ENCODE data around the gene TRMT1.

Gene TRMT1

DNA sequence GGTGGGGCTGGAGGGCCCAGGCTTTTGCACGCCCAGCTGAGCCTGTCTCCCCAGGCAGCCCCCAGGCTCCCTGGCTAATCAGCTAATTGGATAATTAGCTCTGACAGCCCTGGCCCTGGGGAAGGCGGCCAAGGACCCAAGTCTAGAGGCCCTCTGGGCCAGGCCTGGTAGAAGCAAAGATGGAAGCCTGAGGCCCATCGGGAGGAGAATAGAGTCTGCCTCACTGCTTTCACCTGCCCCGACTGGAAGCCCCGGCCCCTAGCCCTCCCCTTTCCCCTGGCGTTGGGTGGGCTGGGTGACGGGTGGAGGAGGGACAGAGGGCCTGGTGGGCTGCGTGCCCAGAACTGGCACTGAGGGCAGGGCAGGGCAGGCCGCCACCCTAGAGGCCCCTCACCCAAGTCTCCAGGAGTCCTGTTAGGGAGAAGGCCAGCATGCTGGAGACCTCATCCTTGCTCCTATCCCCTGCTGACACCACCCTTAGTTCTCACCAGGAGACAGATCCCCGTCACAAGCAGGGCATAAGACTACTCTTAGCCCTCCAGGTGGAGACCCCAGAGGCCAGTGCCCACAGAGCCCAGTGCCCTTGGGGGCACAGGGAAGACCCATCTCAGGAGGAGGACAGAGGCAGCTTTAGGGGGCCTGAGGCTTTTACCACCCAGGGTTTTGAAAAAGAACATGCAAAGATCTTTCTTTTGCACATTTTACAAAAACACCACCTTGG lies 25.9 kb downstream of the TRMT1 start:
- no peak for DNase-seq (ENCODE audit: low spot score)

DNA sequence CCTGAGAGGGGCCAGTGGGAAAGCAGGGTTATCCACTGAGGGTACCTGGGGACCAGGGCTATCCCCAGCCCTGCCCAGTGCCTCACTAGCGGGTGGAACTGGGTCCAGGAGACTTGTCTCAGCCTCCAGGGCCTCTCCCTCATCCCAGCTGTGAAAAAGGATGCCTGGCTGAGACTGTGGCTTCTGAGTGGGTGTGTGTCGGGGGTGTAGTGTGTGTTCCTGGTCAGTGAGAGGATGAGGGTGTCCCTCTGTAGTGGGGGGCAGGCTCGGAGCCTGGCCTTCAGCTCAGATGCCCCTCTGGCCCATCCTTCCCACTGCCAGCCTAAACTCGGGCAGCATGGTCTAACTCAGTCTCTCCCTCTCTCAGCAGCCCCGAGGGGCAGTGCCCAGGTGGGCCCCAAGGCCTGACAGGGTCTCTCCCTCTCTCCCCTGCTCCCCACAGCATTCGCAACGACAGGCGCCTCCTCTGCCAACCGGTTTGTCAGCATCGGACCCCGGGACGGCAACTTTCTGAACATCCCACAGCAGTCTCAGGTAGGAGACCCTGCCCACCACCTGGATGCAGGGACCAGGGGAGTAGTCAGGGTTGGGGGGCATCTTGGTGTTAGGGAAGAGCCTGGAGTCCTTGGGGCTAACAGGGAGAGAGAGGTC lies 26.6 kb downstream of the TRMT1 start:
- DNase-seq (ENCODE audit: low spot score), result no peak

DNA sequence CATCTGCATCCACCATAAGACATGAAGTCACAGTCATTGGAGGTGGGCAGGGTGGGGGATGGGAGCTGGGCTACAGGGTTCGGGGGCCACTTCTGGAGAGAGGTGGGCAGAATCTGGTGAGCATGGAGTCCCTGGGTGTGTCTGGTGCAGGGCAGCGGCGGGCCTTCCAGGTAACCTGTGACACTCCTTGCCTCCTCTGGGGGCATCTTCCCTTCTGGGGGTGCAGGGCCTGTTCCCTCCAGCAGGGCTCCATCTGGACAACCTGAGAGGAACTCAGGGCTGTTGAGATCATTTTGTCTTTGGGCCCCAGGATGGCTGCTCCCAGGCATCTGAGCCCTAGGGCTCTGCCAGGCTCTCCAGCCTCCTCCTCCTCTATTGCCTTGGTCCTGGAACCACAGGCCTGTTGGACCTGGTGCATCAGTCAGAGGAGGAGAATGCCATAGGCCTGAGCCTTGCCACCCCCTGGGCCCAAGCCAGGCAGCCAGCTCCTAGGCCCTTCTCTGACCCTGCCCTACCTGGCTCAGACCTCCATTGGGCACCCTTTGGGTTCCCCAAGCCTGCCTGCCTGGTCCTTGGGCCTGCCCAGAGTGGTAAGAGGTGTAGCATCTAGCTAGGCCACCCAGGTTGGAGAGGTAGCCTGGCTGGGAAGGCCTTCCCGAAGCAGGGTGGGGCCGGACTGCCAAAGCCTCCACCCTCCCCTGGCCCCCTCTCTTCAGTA lies 27.2 kb downstream of the TRMT1 start:
- peak; percentile 75 for DNase-seq (ENCODE audit: low spot score)

DNA sequence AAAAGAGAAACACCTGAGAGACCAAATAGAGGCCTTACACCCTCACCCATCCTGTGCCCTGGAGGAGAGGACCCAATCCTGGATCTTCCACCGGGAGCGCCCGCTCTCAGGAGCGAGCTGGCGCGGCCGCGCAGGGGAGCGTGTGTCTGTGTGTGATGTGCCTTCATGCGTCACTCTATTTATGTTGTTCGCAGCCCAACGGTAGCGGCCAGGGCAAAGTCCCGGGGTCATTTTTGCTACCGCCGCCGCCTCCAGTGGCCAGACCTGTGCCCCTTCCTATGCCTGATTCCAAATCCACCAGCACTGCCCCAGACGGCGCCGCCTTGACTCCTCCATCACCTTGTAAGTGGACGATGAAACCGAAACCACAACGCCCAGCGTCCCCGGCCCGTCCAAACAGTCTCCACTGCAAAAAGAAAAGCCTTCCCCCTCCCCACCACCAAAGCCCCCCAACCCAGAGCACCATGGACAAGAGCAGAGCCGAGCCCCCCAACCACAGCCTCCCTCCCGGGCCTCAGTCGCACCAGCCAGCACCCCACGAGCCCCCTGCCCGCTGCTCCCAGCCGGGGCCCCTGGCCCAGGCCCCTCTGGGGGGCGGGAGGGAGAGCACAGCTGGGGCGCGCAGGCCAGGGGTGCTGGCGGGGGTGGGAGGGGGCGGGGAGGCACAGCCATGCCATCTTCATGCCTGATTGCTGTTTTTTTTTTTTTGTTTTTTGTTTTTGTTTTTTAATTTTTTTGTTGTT lies 28.6 kb downstream of the TRMT1 start:
- no peak for DNase-seq (ENCODE audit: low spot score)

DNA sequence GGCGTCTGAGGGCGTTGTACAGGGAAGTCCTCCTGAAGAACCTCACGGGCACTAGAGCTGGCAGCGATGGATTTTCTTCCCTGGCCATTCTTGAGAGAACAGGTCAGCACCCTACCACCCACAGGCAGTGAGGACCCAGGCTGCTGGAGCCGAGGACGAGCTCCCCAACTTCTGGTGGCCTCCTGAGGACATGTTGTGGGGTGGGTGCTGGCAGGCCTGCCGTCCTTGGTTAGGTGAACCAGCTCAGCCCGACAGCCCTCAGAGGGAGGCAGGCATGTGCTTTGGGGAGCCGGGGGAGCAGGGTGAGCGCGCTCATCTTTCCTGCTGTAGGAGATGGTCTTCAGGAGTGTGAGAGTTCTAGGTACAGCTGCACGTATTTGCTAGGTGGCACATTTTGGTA lies 29.2 kb downstream of the TRMT1 start:
- no peak for DNase-seq (ENCODE audit: low spot score)

DNA sequence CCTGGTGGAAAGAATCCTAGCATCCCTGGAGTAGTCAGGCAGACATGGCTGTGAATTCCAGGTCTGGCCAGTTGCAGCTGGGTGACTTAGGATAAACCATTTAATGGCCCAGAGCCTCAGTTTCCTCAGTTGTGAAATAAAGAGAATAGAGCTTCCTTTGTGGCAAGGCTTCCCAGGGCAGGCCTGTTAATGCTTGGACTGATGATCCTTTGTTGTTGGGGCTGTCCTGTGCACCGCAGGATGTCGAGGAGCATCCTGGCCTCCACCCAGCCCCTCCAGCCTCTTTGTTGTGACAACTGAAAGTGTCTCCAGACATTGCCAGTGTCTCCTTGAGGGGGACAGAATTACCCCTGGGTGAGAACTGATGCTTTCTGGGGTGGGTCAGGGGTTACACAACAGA lies 30.2 kb downstream of the TRMT1 start:
- DNase-seq (ENCODE audit: low spot score), result no peak

DNA sequence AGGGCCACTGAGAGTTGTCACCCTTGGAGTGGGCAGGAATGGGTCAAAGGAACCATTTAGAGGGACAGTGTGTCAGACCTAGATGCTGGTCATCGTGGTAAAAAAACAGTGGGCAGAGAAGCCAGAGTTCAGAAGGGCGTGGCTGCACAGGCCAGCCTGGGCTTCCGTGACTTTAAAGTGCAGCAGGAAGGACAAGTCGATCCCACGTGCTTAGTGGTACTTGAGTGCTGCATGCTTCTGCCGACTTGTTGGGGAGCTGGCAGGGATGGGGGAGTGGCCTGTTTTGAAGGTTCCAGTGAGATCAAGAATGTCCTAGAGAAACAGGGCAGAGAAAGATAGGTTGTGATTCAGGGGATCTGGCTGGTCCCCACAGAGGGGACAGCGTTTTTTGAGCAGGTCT lies 30.9 kb downstream of the TRMT1 start:
- DNase-seq (ENCODE audit: low spot score), result no peak

DNA sequence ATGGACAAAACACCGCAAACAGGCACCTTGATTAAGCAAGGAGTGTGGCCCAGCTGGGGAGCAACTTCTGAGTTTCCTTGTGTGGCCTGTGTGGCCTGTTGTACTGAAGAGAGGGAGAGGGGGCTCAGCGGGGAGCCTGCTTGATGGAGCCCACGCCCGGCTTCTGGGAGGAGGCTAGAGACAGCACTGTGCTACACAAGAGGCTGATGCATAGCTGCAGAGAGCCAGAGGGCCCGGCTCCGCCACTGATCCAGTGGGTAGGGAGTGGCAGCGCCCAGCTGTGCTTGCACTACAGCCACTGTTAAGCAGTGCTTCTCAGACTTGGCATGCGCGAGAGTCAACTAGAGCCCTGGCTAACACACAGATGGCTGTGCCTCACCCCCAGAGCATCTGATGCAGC lies 32.9 kb downstream of the TRMT1 start:
- no peak for DNase-seq (ENCODE audit: low spot score)

DNA sequence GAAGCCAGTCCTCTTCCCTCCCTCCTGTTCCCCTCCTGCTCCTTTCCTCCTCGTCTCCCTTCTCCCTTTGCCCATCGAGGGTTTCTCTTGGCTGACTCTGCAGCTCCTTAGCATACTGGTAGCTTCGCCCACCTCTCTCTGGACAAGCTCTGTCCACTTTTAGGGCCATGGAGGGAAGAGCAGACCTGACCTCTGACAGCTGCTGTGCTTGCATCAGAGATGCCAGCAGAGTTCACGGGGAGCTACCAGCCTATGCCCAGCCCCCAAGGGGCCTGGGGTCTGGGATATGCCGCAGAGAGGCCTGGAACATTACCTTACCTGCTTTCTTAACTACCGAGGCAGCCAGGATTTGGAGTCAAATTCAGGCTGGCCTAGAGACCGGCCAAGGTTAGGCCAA lies 33.5 kb downstream of the TRMT1 start:
- DNase-seq (ENCODE audit: low spot score), result no peak

DNA sequence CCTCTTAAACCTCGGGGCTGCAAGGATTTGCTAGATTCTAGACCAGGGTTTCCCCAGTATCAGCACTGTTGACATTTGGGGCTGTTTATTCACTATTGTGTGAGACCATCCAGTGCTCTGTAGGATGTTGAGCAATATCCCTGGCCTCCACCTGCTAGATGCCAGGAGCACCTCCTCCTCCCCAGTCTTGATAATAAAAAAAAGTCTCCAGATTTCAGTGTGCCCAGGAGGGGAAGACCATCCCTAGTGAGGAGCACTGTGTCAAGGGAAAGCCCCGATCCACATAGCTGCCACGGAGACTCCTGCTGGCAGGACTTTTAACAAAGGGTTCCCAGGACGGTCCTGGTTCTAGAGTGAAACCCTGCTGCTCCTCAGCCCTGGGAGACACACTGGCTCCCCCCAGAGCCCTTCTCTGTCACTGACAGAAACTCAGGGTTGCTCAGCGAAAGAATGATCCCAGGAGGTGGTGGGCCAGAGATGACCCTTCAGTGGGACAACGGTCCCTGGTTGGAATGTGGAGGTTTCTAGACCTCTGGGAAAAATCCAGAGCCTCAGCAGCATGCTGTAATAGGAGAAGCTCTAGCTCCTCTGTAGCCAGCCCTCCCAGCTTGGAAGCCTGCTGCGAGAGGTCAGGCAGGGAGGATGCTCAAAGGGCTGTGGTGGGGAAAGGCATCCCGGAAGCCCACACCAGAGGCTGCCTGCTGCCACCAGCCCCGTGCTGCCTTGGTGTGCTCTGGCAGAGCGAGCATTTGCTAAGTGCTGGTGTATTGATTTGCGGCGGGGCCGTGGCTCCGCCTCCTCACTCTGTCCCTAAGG lies 34.1 kb downstream of the TRMT1 start:
- peak; percentile 41 for DNase-seq (ENCODE audit: low spot score)

DNA sequence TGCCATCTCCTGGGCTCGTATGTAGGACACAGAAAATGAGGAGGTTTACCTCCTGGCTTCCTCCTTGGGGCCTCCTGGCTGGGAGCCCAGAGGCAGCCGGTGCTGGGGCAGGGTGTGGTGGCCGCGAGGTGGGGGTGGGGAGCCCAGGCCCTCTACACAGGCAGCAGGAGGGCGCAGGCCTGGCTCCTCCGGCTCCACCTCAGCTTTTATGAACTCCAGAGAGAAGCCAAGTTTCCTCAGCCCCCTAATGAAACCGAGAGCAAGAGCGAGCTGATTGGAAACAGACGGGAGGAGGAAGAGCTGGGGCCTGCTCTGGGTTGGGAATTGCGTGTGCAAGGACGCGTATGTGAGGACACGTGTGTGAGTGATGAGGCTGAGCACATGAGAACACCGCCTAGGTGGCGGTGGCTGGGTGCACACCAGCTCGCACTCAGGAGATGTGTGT lies 37.0 kb downstream of the TRMT1 start:
- DNase-seq (ENCODE audit: low spot score), result no peak

DNA sequence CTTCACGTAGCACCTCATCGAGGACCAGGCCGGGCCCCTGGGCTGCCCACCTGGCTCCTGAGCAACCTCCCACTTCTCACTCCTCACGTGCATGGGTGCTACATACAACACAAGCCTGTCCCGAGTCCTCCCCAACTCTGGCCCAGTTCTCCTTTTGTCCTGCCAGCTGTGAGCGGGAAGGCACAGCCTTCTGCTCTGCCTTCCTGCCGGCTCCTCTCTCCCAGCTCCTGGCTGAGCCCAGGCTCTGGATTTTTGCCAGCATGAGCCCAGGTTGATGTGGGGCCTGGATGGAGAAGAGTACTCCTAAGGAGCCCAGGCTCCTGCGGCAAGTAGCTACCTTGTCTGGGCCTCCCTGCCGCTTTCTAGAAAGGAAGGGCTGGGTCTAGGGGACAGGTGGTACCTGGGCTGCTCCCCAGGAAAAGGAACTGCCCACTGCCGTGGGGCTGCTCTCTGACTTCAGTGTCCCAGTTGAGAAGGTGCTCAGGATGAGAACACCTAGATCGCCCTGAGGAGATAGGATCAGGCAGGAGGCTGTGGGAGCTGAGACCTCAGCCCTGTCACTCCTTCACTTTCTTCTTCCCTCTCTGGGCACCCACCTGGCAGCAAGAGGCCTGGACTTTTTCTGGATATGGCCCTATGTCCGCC lies 37.5 kb downstream of the TRMT1 start:
- no peak for DNase-seq (ENCODE audit: low spot score)

DNA sequence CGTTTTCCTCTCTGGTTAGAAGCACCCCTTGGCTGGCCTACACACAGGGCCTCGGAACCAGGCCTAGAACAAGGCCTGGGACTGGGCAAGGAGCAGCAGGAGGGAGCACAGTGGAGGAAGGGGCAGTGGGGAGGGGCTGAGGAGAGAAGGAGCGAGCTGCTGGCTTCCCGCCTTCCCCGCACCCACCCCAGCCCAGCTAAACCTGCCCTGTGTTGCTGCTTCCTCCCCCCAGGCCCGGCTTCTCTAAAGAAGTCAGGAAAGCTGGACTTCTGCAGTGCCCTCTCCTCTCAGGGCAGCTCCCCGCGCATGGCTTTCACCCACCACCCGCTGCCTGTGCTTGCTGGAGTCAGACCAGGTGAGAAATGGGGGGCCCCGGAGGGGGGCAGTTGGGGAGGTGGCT lies 38.2 kb downstream of the TRMT1 start:
- DNase-seq (ENCODE audit: low spot score), result no peak

DNA sequence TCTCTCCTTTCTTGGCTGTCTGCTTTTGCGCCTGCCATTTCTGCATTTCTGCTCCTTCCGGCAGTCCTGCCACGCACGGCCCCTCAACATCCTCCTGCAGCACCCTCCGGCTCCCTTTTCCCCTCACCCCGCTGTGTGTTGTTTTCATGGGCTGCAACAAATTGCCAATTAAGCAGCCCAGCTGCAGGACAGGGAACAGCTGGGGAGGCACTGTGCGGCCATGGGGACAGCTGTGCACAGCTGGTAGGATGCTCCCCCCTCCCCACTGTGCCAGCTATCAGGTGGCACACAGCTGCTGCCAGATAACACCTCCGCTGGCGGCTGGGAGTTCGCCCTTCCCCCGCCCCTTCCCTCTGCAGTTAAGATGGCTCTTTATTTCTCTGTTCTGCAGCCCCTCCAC lies 39.3 kb downstream of the TRMT1 start:
- DNase-seq (ENCODE audit: low spot score), result peak; percentile 54

DNA sequence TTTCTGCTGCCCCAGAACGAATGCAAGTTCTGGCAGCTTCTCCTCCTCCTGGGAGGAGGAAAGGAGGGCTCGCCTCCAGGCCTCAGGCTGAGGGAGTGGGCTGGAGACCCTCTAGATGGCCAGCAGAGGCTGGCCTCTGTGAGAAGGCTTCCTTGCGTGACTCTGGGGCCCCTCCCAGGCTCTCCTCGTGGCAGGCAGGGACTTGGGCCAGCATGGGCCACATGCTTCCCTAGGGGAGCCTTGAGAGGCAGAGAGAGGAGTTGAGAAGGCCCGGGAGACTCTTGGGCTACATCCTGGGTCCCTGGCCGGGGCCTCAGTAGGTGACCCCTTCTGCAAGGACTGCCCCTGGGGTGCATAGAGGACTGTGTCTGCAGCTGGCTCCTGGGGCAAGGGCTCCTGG lies 39.8 kb downstream of the TRMT1 start:
- DNase-seq (ENCODE audit: low spot score), result no peak

DNA sequence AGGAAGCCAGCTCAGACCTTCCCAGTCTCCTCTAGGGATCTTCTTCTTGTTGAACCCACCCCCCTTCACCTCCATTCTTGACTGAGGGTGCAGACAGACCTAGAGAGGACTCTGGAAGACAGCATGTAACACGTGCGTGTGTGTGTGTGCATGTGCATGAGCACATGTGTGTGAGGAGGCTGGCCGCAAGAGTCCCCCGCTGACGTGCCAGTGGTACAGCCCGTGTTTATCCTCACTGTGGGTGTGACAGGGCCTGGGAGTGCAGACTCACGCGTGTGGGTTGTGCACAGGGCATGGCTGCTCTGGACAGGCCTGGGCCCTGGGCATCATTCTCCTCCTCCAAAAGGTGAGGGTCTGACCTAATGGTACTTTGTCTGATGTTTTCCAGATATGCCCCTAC lies 40.2 kb downstream of the TRMT1 start:
- no peak for DNase-seq (ENCODE audit: low spot score)

DNA sequence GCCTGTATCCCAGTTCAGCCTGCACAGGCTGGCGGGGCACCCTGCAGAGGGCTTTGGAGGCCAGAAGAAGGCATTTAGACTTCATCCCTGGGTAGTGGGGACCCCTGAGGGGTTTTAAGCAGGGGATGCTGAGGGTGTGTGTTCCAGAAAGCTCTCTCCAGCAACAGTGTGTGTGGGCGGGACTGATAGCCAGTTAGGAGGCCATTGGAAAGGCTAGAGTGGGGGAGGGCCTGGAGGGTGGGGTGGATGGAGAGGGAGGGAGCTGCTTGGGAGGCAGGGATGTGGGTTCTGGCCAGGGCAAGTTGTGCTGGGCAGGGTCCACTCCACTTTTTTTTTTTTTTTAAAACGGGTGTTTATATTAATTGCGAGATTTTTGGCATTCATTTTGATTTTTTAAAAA lies 42.2 kb downstream of the TRMT1 start:
- no peak for DNase-seq (ENCODE audit: low spot score)

DNA sequence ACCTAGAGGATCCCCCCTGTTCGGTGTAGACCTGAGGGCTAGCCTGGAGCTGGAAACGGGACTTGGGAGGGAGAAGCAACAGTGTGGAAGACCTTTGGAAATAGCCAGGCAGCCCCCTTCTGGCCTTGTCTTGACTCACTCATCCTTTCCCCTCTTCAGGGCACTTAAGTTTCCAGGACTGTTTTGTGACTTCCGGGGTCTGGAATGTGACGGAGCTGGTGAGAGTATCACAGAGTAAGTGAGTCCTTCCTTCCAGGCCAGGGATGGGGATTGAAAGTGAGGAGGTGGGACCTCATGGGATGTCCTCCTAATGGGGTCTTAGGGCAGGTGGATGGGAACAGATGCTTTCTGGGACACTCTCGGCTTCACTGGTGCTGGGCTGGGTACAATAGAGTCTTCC lies 43.3 kb downstream of the TRMT1 start:
- DNase-seq (ENCODE audit: low spot score), result no peak

DNA sequence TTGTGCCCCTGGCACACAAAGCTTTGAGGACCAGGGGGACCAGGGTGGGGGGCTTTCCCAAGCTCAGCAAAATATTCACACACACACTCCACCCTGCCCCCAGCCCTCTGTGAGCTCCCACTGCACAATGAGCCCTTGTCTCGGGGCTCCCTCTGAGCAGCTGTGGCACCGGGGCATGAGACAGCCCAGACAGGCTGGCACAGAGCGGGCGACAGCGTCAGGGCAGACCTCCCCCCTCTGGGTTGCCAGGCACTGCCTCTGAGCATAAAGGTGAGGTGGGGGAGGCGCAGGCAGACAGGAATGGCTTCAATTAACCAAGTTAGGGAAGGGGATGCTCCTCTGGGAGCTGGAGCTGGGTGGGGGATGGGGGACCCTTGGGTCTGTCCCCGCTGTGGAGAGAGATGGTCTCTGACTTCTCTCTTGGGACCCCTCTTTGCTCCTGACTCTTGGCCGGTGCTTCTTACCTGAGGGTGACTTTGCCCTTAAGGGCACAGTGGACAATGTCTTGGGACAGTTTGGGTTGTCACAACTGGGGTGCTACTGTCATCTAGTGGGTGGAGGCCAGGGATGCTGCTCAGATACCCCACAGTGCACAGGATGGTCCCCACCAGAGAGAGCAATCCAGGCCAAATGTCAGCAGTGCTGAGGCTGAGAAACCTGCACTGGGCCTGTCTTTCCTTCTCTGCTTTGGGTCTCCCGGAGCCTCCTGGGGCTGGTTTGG lies 44.2 kb downstream of the TRMT1 start:
- no peak for DNase-seq (ENCODE audit: low spot score)

DNA sequence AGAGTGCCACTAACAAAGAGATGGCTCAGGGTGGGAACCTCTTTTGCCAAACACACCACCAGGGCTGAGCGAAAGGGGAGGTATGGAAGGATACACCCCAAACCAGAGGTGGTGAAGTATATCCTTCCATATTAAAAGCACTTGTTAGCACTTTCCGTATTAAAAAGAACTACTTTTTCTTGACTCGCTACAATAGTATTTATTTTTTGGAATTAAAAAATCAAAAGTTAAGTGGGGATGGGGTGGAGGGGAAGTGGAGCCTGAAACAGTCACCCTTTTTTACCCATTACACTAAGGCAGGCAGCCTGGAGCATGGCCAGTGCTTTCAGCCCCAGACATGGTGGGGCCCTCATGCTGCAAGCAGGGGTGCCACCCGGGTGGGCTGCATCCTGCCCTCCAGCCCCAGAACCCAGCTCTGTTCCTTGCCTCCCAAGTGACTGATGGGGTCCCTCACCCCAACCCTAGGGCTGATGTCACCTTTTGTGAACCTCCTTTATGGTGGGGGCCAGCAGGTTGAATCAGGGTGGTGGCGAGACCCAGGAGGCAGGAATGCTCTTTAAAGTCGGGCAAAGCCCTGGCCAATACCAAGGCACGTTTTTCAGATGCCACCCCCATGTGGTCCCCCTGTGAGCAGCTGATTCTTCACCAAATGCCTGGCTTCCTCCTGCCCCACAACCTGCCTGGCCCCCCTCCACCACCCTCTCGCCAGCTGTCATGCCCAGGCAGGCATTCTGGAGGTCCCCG lies 44.9 kb downstream of the TRMT1 start:
- no peak for DNase-seq (ENCODE audit: low spot score)
